Ascending aorta (tissue), 2 donors: ENCODE measurements around the gene PTPRR. TPM values are rescaled to one million over a fixed set of nuclear protein-coding genes. Genes with fewer than 3 reads are reported as not detected.

Source experiments
- DNase-seq, 2 donors: peaks; one replicate each; pipeline ENCODE4 v3.0.0-alpha.2; 2019; ENCODE audit warnings: low spot score in 2 of 2
- H3K27ac ChIP-seq, 2 donors: fragments of 200-600 bp; sonication (generic); one replicate each; pipeline ENCODE4 v1.5.1; 2016 to 2017; ENCODE audit warnings: mild to moderate bottlenecking in 1 of 2
- H3K27me3 ChIP-seq: fragments of 200-600 bp; sonication (generic); one replicate; pipeline ENCODE4 v1.5.1; 2017
- H3K36me3 ChIP-seq, 2 donors: fragments of 200-600 bp; sonication (generic); one replicate each; pipeline ENCODE4 v1.5.1; 2016
- H3K4me1 ChIP-seq, 2 donors: fragments of 200-600 bp; sonication (generic); one replicate each; pipeline ENCODE4 v1.5.1; 2016 to 2017; ENCODE audit warnings: mild to moderate bottlenecking in 1 of 2
- H3K4me3 ChIP-seq, 2 donors: fragments of 200-600 bp; sonication (generic); one replicate each; pipeline ENCODE4 v1.5.1; 2016 to 2017; ENCODE audit warnings: mild to moderate bottlenecking in 1 of 2
- H3K9me3 ChIP-seq, 2 donors: fragments of 200-600 bp; sonication (generic); one replicate each; pipeline ENCODE4 v1.5.1; 2016
- CTCF ChIP-seq, 3 experiments: fragments of 200-600 bp in 2 of 3; fragments of 450-650 bp in 1 of 3; sonication (generic) in 2 of 3; IDR thresholded peaks; one replicate each; pipeline ENCODE4 v1.5.1; 2016 to 2019; ENCODE audit warnings: antibody characterized with exemption in 3 of 3, mild to moderate bottlenecking in 1 of 3, moderate library complexity in 1 of 3
- intact Hi-C: fragments of 100-400 bp; cut with DNase I; formaldehyde crosslinking; loops from one replicate; pipeline ENCODE4 v1.15.1; 2023
- total RNA-seq: library from RNA; depleted of rRNA; stranded (reverse); fragments of >200 nt; gene quantifications from one replicate; pipeline ENCODE4 v1.1.0, GENCODE V29; 2016

PTPRR gene
- total RNA-seq, 1 donor from 2014 or later, result not detected

DNA sequence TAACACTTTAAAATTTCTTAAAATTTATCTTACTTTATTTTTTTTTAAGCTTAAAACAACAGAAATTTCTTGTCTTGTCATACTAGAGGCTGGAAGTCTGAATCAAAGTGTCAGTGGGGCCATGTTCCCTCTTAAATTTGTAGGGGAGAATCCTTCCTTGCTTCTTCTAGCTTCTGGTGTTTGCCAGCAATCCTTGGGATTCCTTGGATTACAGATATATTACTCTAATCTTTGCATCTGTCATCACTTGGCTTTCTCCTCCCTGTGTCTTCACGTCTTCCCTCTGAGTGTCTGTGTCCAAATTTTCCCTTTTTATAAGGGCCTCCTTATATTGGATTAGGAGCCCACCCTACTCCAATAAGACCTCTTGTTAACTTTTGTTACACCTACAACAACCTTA is 147.7 kb downstream of the PTPRR start:
- H3K27ac ChIP-seq, result no peak overlapping the region
- intact Hi-C loops, result no loop called here
- DNase-seq, result no peak
- H3K27me3 ChIP-seq, result no peaks in the 10 kb centered on the region
- no peaks in the 10 kb centered on the region for H3K4me1 ChIP-seq
- no peaks in the 10 kb centered on the region for H3K36me3 ChIP-seq
- TF ChIP-seq CTCF (IDR thresholded peaks at IDR 0.05), result no peak
- H3K4me3 ChIP-seq, result no peak overlapping the region
- H3K9me3 ChIP-seq, result no peaks in the 10 kb centered on the region

- Histone ChIP-seq H3K36me3 (no peaks in the 10 kb centered on the region), H3K4me1 (no peaks in the 10 kb centered on the region), H3K27ac (no peak overlapping the region), H3K9me3 (no peaks in the 10 kb centered on the region), H3K27me3 (no peaks in the 10 kb centered on the region), H3K4me3 (no peak overlapping the region)
- intact Hi-C loops, result no loop called here
- TF ChIP-seq CTCF (IDR thresholded peaks at IDR 0.05), result no peak
- no peak for DNase-seq
Observed at GRCh38 chr12:70771581-70771980, 149.0 kb downstream of the PTPRR start.

DNA sequence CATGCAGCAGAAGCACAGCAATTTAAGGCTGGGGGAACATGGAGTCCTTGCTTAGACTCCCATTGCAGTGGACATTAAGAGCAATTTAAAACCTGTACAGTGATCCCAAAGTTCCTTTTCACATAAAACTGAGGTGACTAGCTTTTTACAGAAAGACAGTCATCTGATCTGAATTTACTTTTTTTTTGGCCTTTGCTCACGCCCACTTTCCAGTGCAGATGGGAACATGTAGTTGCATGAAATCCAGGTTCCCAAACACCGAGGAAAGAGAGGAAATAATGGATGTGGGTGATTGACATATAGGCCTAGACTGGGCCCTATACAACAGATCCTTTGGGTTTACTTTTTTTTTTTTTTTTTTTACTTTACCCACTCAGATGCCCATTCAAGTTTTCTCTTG is 156.9 kb downstream of the PTPRR start:
- Histone ChIP-seq H3K36me3 (no peaks in the 10 kb centered on the region), H3K27me3 (no peaks in the 10 kb centered on the region), H3K9me3 (no peaks in the 10 kb centered on the region), H3K27ac (no peak overlapping the region), H3K4me3 (no peak overlapping the region), H3K4me1 (no peaks in the 10 kb centered on the region)
- no peak for TF ChIP-seq CTCF (IDR thresholded peaks at IDR 0.05)
- intact Hi-C loops, result no loop called here
- no peak for DNase-seq

DNA sequence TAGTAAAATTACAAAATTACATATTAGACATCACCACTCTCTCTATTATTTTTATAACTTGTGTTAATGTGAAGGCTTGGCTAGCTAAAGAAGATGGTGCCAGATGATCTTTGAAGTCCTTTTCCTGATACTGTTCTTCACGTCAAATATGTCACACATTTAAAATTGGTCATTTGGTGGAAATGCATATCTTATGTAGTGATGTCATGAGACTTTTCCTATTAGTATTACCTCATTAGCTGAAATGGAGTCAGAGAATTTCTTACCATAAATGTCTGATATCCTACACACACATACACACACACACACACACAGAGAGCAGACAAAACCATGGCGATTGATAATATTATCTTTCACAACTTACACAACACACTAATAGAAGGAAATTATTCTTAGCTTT is 158.5 kb downstream of the PTPRR start:
- no peaks in the 10 kb centered on the region for H3K27me3 ChIP-seq
- H3K9me3 ChIP-seq, result no peaks in the 10 kb centered on the region
- TF ChIP-seq CTCF (IDR thresholded peaks at IDR 0.05), result no peak
- no peak overlapping the region for H3K27ac ChIP-seq
- intact Hi-C loops, result no loop called here
- H3K4me3 ChIP-seq, result no peak overlapping the region
- no peak for DNase-seq
- H3K36me3 ChIP-seq, result no peaks in the 10 kb centered on the region
- H3K4me1 ChIP-seq, result no peaks in the 10 kb centered on the region

- Histone ChIP-seq H3K4me3 (no peak overlapping the region), H3K9me3 (no peaks in the 10 kb centered on the region), H3K36me3 (no peaks in the 10 kb centered on the region), H3K4me1 (no peaks in the 10 kb centered on the region), H3K27ac (no peak overlapping the region), H3K27me3 (no peaks in the 10 kb centered on the region)
- no peak for TF ChIP-seq CTCF (IDR thresholded peaks at IDR 0.05)
- intact Hi-C loops, result no loop called here
- DNase-seq, result no peak
Observed at GRCh38 chr12:70759161-70759918, 161.2 kb downstream of the PTPRR start.

- H3K36me3 ChIP-seq, result no peaks in the 10 kb centered on the region
- H3K27ac ChIP-seq, result no peak overlapping the region
- no peak overlapping the region for H3K4me3 ChIP-seq
- no peaks in the 10 kb centered on the region for H3K27me3 ChIP-seq
- no peaks in the 10 kb centered on the region for H3K4me1 ChIP-seq
- intact Hi-C loops, result no loop called here
- TF ChIP-seq CTCF (IDR thresholded peaks at IDR 0.05), result no peak
- H3K9me3 ChIP-seq, result no peaks in the 10 kb centered on the region
- DNase-seq, result no peak
Observed at GRCh38 chr12:70758494-70758845, 162.1 kb downstream of the PTPRR start.
